Hepatocyte (in vitro differentiated cells): ENCODE data around the gene TENT5C.

Experiments used
- EZH2phosphoT487 ChIP-seq: fragments of 200-600 bp; sonication (generic); IDR thresholded peaks from one replicate; pipeline ENCODE4 v1.6.1; 2018; ENCODE audit warnings: antibody characterized with exemption, mild to moderate bottlenecking, low read depth, moderate library complexity; ENCODE audit not compliant: unreplicated experiment, severe bottlenecking
- TF ChIP-seq, protein P1 (sequence below): fragments of 200-600 bp; sonication (generic); IDR thresholded peaks from 2 replicates; pipeline ENCODE4 v1.5.1; 2016; ENCODE audit warnings: antibody characterized with exemption, mild to moderate bottlenecking; ENCODE audit not compliant: poor library complexity

GRCh38 chr1:117662667-117663066 is 56.8 kb downstream of the TENT5C start:
- TF ChIP-seq, protein P1, sequence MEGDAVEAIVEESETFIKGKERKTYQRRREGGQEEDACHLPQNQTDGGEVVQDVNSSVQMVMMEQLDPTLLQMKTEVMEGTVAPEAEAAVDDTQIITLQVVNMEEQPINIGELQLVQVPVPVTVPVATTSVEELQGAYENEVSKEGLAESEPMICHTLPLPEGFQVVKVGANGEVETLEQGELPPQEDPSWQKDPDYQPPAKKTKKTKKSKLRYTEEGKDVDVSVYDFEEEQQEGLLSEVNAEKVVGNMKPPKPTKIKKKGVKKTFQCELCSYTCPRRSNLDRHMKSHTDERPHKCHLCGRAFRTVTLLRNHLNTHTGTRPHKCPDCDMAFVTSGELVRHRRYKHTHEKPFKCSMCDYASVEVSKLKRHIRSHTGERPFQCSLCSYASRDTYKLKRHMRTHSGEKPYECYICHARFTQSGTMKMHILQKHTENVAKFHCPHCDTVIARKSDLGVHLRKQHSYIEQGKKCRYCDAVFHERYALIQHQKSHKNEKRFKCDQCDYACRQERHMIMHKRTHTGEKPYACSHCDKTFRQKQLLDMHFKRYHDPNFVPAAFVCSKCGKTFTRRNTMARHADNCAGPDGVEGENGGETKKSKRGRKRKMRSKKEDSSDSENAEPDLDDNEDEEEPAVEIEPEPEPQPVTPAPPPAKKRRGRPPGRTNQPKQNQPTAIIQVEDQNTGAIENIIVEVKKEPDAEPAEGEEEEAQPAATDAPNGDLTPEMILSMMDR: no peak
- TF ChIP-seq EZH2phosphoT487: no peak
